Lower lobe of right lung (tissue), 2 donors: Measurements from ENCODE around the gene ZNF143. TPM values are rescaled to one million over a fixed set of nuclear protein-coding genes. Genes with fewer than 3 reads are reported as not detected.
"Not testable (repeated sequence)": the region's sequence is repeated elsewhere in the genome, so short reads cannot be mapped to it uniquely, and the experiment has no call there.

ENCODE experiments used
- ATAC-seq, 2 donors: fragments of 200-7000 bp; cut with Tn5 transposase; one replicate each; pipeline ENCODE4 v1.9.1; 2020 to 2022; ENCODE audit warnings: mild to moderate bottlenecking in 2 of 2, moderate library complexity in 2 of 2
- DNase-seq: peaks from one replicate; pipeline ENCODE4 v3.0.0-alpha.2; 2020
- H3K27ac ChIP-seq: fragments of 200-600 bp; one replicate; pipeline ENCODE4 v1.8.0; 2022
- H3K27me3 ChIP-seq: fragments of 200-600 bp; one replicate; pipeline ENCODE4 v1.8.0; 2022; ENCODE audit warnings: low read depth
- H3K36me3 ChIP-seq: fragments of 200-600 bp; one replicate; pipeline ENCODE4 v1.8.0; 2022; ENCODE audit warnings: mild to moderate bottlenecking
- H3K4me1 ChIP-seq: fragments of 200-600 bp; one replicate; pipeline ENCODE4 v1.8.0; 2022
- H3K4me3 ChIP-seq: fragments of 200-600 bp; one replicate; pipeline ENCODE4 v1.8.0; 2022; ENCODE audit warnings: mild to moderate bottlenecking
- H3K9me3 ChIP-seq: fragments of 200-600 bp; one replicate; pipeline ENCODE4 v1.8.0; 2022
- CTCF ChIP-seq: fragments of 200-600 bp; IDR thresholded peaks from one replicate; pipeline ENCODE4 v1.8.0; 2022; ENCODE audit warnings: antibody characterized with exemption, mild to moderate bottlenecking
- intact Hi-C: fragments of 100-400 bp; cut with DNase I; formaldehyde crosslinking; loops from one replicate; pipeline ENCODE4 v1.11.0; 2022
- long read RNA-seq: library from polyadenylated mRNA; unstranded; transcript quantifications from one replicate; pipeline ENCODE4 v2.0.0, GENCODE V29; 2021
- total RNA-seq: library from RNA; stranded (reverse); fragmentation: NEBNext Ultra II Directional; extraction: Animal tissue kit (Norgen Biotek cat#: 25700); gene quantifications from one replicate; pipeline ENCODE4 v1.2.1, GENCODE V29; 2021
- donor health status: DM: no; HTN: yes; CAD: no; lungs with severe emphysema.

The ZNF143 gene
- total RNA-seq = 34.0 TPM
- long read RNA-seq, transcript ZNF143-203 (16 exons, 2,947 nt) = major isoform, 20 of 35 reads
- long read RNA-seq, transcript ZNF143-213 (16 exons, 2,022 nt) = minor isoform, 7 of 35 reads
- long read RNA-seq, partial matches to known transcripts = 3 of 35 reads
- long read RNA-seq, other reads (novel, unspliced or antisense) = 5 of 35 reads

- intact Hi-C loops = no loop called here
- peak; percentile 96 to 98 for ATAC-seq
- Histone ChIP-seq H3K27ac (peak within 1 kb of the TSS; percentile 99), H3K36me3 (no peaks in the 10 kb centered on the region), H3K4me3 (peak within 1 kb of the TSS; percentile 90), H3K4me1 (peaks cover 23% of the 10 kb centered on the region), H3K9me3 (no peaks in the 10 kb centered on the region), H3K27me3 (no peaks in the 10 kb centered on the region)
- TF ChIP-seq CTCF = no peak
- DNase-seq = peak; percentile 100
These were observed at the start of gene ZNF143 for GRCh38 chr11:9460322-9461062. TSS of gene ZNF143 (plus strand) at chr11:9461012. CDS start at chr11:9471309, 10,297 bp downstream.

- no peak overlapping the region for H3K27ac ChIP-seq
- no peaks in the 10 kb centered on the region for H3K27me3 ChIP-seq
- H3K4me1 ChIP-seq = no peaks in the 10 kb centered on the region
- no peak overlapping the region for H3K4me3 ChIP-seq
- ATAC-seq (no peak), DNase-seq (no peak)
- peaks cover 100% of the 10 kb centered on the region for H3K36me3 ChIP-seq
- intact Hi-C loops = no loop called here
- TF ChIP-seq CTCF = no peak
- H3K9me3 ChIP-seq = no peaks in the 10 kb centered on the region
These were observed 32.1 kb upstream of the ZNF143 start for GRCh38 chr11:9428706-9429105.

GRCh38 chr11:9438611-9439010 is 22.2 kb upstream of the ZNF143 start:
- H3K9me3 ChIP-seq = no peaks in the 10 kb centered on the region
- H3K27me3 ChIP-seq = no peaks in the 10 kb centered on the region
- H3K4me1 ChIP-seq = no peaks in the 10 kb centered on the region
- TF ChIP-seq CTCF = no peak
- H3K36me3 ChIP-seq = peaks cover 100% of the 10 kb centered on the region
- no peak overlapping the region for H3K27ac ChIP-seq
- ATAC-seq (no peak), DNase-seq (no peak)
- intact Hi-C loops = no loop called here
- H3K4me3 ChIP-seq = no peak overlapping the region

GRCh38 chr11:9446230-9446629 is 14.6 kb upstream of the ZNF143 start:
- TF ChIP-seq CTCF = no peak
- peaks cover 54% of the 10 kb centered on the region for H3K36me3 ChIP-seq
- H3K27me3 ChIP-seq = no peaks in the 10 kb centered on the region
- ATAC-seq (no peak), DNase-seq (no peak)
- intact Hi-C loops = no loop called here
- H3K9me3 ChIP-seq = peaks cover 2% of the 10 kb centered on the region
- H3K4me1 ChIP-seq = no peaks in the 10 kb centered on the region
- no peak overlapping the region for H3K27ac ChIP-seq
- H3K4me3 ChIP-seq = no peak overlapping the region

- H3K4me3 ChIP-seq = no peak overlapping the region
- intact Hi-C loops = no loop called here
- no peaks in the 10 kb centered on the region for H3K4me1 ChIP-seq
- H3K27me3 ChIP-seq = no peaks in the 10 kb centered on the region
- no peak overlapping the region for H3K27ac ChIP-seq
- ATAC-seq (no peak), DNase-seq (no peak)
- peaks cover 29% of the 10 kb centered on the region for H3K36me3 ChIP-seq
- no peak for TF ChIP-seq CTCF
- H3K9me3 ChIP-seq = peaks cover 11% of the 10 kb centered on the region
These were observed 12.0 kb upstream of the ZNF143 start for GRCh38 chr11:9448576-9449352.

- H3K27me3 ChIP-seq, DNase-seq, intact Hi-C loops, H3K27ac ChIP-seq, H3K4me1 ChIP-seq, H3K4me3 ChIP-seq, H3K36me3 ChIP-seq, ATAC-seq: not testable (repeated sequence)
- H3K9me3 ChIP-seq = peaks cover 11% of the 10 kb centered on the region
These were observed 8.8 kb upstream of the ZNF143 start for GRCh38 chr11:9452023-9452422.
